HUES6 (cell line): ENCODE measurements around the gene ZBTB47.
A peak's percentile ranks its signal among the peaks of the same experiment; 100 is the strongest.

Experiments
- H3K27ac ChIP-seq: 2 replicates; pipeline ENCODE4 v1.7.0; 2013; ENCODE audit warnings: low read depth, mild to moderate bottlenecking, low read length, inconsistent platforms
- H3K27me3 ChIP-seq: 2 replicates; pipeline ENCODE4 v1.6.1; 2013; ENCODE audit warnings: low read length; ENCODE audit not compliant: control insufficient read depth, insufficient read depth
- H3K36me3 ChIP-seq: 2 replicates; pipeline ENCODE4 v1.6.1; 2013; ENCODE audit warnings: low read length; ENCODE audit not compliant: control insufficient read depth, insufficient read depth
- H3K4me1 ChIP-seq: 2 replicates; pipeline ENCODE4 v1.6.1; 2013; ENCODE audit warnings: low read length; ENCODE audit not compliant: control insufficient read depth, insufficient read depth
- H3K4me3 ChIP-seq: 2 replicates; pipeline ENCODE4 v1.5.1; 2013; ENCODE audit warnings: low read depth, low read length
- H3K9ac ChIP-seq: one replicate; pipeline ENCODE4 v1.6.1; 2013; ENCODE audit warnings: mild to moderate bottlenecking, low read length
- H3K9me3 ChIP-seq: 2 replicates; pipeline ENCODE4 v1.6.1; 2013; ENCODE audit warnings: low read depth, low read length; ENCODE audit not compliant: control insufficient read depth, insufficient read depth

The ZBTB47 gene

DNA sequence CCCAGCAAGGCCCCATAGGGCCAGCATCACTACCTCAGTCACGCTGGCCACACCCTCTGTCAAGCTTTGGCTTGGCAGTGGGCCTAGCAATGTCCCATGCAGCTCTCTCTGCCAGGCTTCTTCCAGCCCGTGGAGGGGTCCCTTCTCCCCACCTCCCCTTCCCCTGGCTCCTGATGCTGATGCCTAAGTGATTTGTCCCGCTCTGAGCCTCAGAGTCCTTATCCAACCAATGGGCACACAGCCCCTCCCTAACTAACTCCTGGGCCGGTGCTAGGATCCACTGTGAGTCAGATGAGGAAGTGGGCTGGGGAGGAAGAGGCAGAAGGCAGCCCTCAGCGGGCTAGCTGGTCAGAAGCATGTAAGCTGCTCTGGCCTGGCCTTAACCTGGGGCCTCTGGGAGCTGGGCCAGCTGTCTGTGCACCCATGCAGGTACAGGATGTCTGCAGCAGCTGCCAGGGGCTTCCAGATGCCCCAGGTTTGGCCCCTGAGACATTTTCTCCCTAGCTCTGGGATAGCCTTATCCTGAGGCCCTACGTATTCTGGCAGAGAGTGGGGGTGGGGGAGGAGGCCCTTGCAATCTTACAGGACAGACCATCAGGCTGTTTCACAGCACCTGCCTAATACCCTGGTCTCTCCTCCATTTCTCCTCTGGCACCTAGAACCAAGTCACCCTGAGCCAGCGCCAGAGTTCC is 740 bp upstream of the ZBTB47 start:
- H3K9ac ChIP-seq, result peak overlapping the region; percentile 39
- no peak overlapping the region for H3K27ac ChIP-seq
- no peaks in the 10 kb centered on the region for H3K9me3 ChIP-seq
- peaks cover 16% of the 10 kb centered on the region for H3K36me3 ChIP-seq
- no peaks in the 10 kb centered on the region for H3K27me3 ChIP-seq
- H3K4me3 ChIP-seq, result peak overlapping the region; percentile 66; the same call in 1 of the 2 replicates
- peaks cover 51% of the 10 kb centered on the region for H3K4me1 ChIP-seq

DNA sequence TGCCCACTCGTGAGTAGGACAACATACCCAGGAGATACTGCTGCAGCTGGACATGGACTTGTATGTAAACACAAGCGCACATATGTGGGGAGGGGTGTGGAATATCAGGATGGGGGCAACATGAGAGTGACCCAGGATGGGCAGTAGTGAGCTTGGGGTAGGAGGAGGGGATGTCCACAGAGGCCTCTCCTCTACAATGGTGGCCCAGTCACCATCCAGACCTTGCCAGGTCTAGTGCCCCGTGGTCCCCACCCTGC is 266 bp upstream of the ZBTB47 start:
- Histone ChIP-seq H3K27me3 (no peaks in the 10 kb centered on the region), H3K27ac (no peak overlapping the region), H3K36me3 (peaks cover 12% of the 10 kb centered on the region), H3K4me1 (peaks cover 47% of the 10 kb centered on the region), H3K4me3 (peak overlapping the region; percentile 66), H3K9me3 (no peaks in the 10 kb centered on the region), H3K9ac (peak overlapping the region; percentile 39)

DNA sequence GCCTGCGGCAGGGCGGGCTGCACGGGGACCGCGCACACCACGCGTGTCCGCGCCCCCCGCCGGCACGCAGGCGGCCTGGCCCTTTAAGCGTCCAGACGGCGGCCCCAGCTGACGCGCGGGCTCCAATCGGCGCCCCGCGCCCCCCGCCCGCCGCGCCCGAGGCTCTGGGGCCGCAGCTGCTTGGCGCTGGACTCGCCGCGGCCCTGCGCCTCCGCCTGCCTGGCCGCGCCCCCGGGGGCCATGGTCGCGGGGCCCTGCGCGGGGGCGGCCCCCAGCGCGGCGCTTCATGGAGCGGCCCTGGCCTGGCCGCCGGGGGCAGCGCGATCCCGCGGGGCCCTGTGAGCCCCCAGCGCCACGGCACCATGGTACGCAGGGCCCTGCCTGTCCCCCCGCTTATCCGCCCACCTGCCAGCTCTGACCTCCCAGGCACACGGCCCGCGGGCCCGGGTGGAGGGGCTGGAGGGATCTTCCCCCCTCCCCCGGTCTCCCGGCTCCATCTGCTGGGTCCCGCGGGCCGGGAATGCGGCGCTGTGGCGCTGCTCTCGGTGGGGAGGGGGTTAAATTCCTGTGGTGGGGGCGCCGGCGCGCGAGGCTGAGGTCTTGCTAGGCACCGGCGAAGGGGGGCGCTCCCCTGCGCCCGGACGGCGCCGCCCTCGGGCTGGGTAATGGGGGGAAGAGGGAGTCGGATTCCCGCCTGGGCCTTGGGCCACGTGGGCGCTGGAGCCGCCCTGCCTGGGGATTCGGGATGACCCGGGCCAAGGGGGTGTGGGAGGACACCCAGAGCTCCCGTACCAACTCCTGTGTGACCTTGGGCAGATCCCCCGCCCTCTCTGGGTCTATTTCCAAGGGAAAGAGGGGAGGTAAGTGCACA is 1.1 kb downstream of the ZBTB47 start:
- no peaks in the 10 kb centered on the region for H3K9me3 ChIP-seq
- H3K27me3 ChIP-seq, result no peaks in the 10 kb centered on the region
- H3K36me3 ChIP-seq, result peaks cover 8% of the 10 kb centered on the region; the same call in 1 of the 2 replicates
- H3K9ac ChIP-seq, result peak overlapping the region; percentile 67
- peak overlapping the region; percentile 66 for H3K4me3 ChIP-seq
- H3K27ac ChIP-seq, result peak overlapping the region; percentile 50; the same call in 1 of the 2 replicates
- H3K4me1 ChIP-seq, result peaks cover 47% of the 10 kb centered on the region

DNA sequence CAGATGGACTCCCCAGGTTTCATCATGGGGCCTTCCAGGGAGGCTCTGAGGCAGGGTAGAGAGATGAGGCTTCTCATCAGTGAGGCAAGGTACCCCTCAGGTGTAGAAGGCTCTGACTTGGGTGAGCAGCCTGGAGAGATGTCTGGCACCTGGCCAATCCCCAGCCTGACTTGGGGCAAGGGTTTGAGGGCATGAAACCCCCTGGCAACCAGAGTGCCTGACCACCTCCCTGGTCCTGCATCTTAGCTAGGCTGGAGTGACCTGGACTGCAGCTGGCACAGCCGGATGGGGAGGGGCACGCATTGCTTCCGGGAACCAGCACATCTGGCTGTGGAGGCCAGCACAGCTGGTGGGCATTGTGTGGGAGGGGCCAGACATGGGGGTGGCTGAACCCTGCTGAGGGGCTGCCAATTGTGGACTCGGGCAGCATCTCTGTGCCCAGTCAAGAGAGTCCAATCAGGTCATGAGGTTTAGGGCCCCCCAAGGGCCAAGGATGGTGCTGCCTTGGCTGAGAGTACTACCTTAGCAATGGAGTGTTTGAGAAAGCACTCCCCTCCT is 1.9 kb downstream of the ZBTB47 start:
- peak overlapping the region; percentile 67 for H3K9ac ChIP-seq
- H3K27ac ChIP-seq, result no peak overlapping the region
- peak overlapping the region; percentile 66 for H3K4me3 ChIP-seq
- H3K36me3 ChIP-seq, result peaks cover 8% of the 10 kb centered on the region; the same call in 1 of the 2 replicates
- H3K27me3 ChIP-seq, result no peaks in the 10 kb centered on the region
- H3K9me3 ChIP-seq, result no peaks in the 10 kb centered on the region
- H3K4me1 ChIP-seq, result peaks cover 47% of the 10 kb centered on the region

DNA sequence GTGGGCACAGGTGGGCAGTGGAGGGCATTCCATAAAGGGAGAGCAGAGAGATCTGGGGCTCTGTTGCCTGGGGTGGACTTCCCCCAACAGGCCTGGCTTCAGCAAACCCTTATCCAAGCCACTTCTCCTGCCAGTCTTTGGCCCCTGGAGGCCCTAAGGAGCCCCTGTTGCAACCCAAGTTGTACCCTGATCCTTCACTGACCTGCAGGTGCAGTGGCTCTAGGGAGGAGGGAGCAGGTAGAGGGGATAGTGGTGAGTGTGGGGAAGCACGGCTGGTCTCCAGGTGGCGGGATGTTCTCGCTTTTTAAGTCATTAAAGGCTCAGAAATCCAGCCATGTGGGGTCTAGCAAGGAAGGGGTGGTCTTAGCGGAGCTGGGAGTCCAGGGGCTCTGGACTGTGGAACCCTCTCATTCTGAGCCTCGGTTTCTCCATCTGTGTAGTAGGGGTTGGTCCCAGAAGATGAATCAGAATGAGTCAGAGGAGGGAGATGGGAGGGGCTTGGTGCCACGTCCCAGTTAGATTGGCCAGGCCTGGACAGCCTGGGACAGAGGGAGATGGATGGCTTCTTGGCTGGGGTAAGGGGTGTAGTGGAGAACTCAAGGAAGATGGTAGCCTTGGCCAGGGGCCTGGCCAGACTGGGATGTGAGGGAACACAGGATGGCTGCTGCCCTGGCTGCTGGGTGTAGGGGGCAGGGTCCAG is 2.6 kb downstream of the ZBTB47 start:
- H3K27ac ChIP-seq, result no peak overlapping the region
- H3K4me1 ChIP-seq, result peaks cover 40% of the 10 kb centered on the region

DNA sequence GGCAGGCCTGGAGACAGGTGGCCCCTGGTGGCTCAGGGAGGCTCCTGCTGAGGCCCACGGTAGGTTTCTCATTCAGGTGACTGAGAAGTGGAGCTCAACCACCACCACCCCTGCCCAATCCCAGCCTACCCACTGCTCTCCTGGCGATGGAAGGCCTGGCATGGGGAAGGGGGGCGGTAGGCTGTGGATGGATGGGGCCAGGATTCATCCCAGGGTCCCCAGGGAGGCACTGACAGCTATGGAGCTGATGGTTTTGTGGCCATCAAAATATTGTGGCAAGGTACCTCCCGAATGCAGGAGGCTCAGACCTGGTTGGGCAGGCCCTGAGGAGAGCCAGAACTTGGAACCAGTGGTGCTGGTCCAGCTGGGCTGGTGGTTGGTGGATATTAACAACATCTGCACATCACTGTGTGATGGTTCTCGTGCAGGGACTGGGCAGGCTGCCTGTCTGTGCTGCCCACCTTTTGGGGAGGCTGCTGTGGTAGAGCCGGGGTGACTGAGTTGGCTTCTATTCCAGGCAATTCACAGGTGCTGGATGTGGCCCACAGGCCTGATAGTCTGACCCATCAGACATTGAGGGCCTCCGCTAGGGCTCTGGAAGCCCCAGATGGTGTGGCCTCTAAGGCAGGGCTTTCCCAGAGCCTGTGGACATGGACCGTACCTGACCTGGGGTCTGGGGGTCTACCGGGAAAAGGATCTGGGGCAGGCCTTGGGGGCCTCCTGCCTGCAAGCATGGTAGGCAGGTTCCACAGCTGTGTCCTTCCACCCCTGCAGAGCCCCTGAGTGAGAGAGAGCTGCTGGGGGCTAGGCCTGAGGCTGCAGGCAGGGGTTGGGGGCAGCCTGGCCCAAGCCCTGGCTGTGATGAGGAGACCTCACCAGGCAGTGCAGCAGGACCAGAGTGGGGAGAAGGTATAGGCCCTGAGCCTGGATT is 3.4 kb downstream of the ZBTB47 start:
- H3K36me3 ChIP-seq, result peaks cover 8% of the 10 kb centered on the region; the same call in 1 of the 2 replicates
- H3K9me3 ChIP-seq, result no peaks in the 10 kb centered on the region
- H3K4me3 ChIP-seq, result no peak overlapping the region
- peaks cover 32% of the 10 kb centered on the region for H3K4me1 ChIP-seq
- H3K9ac ChIP-seq, result no peak overlapping the region
- no peak overlapping the region for H3K27ac ChIP-seq
- no peaks in the 10 kb centered on the region for H3K27me3 ChIP-seq

More for the DNA sequence above, 2.6 kb downstream of the ZBTB47 start:
- peaks cover 8% of the 10 kb centered on the region; the same call in 1 of the 2 replicates for H3K36me3 ChIP-seq
- no peak overlapping the region for H3K4me3 ChIP-seq
- H3K9me3 ChIP-seq, result no peaks in the 10 kb centered on the region
- H3K27me3 ChIP-seq, result no peaks in the 10 kb centered on the region
- H3K9ac ChIP-seq, result no peak overlapping the region

DNA sequence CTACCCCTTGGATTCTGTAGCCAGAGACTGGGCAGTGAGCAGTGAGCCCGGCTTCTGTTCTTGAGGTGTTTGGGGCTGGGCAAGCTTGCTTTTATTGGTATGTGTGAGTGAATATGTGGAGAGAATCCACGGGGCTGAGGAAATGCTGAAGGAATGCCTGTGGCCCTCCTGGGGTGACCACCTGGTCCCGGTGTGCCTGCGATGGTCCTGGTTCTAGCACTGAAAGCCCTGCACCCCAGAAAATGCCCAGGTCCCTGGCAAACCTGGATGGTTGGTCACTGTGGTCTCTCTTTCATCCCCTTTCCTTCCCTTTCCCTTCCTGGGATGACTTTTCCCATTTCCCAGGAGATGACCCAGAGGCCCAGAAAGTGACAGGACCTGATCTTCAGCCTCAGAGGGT is 4.2 kb downstream of the ZBTB47 start:
- Histone ChIP-seq H3K27ac (no peak overlapping the region), H3K4me3 (no peak overlapping the region), H3K4me1 (peaks cover 24% of the 10 kb centered on the region), H3K36me3 (peaks cover 8% of the 10 kb centered on the region; the same call in 1 of the 2 replicates), H3K27me3 (no peaks in the 10 kb centered on the region), H3K9me3 (no peaks in the 10 kb centered on the region), H3K9ac (no peak overlapping the region)

DNA sequence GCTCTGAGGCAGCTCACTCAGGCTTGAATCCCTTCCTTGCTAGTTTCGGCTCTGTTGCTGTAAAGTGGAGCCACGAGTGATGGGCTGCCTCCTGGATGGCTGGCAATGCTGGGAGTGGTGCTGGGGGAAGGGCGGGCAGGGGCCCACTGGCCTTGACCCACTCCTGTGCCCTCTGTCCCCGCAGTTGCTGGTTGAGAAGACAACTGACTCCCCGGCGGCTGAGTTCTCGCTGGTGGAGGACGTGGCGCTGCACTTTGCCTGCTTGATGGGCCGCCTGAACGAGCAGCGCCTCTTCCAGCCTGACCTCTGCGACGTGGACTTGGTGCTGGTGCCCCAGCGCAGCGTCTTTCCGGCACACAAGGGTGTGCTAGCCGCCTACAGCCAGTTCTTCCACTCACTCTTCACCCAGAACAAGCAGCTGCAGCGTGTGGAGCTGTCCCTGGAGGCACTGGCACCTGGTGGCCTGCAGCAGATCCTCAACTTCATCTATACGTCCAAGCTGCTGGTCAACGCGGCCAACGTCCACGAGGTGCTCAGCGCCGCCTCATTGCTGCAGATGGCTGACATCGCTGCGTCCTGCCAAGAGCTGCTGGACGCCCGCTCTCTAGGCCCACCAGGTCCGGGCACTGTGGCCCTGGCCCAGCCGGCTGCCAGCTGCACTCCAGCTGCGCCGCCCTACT is 4.7 kb downstream of the ZBTB47 start:
- Histone ChIP-seq H3K4me1 (peaks cover 19% of the 10 kb centered on the region), H3K27me3 (no peaks in the 10 kb centered on the region), H3K36me3 (peaks cover 8% of the 10 kb centered on the region; the same call in 1 of the 2 replicates), H3K9me3 (no peaks in the 10 kb centered on the region), H3K9ac (no peak overlapping the region), H3K4me3 (no peak overlapping the region), H3K27ac (no peak overlapping the region)

DNA sequence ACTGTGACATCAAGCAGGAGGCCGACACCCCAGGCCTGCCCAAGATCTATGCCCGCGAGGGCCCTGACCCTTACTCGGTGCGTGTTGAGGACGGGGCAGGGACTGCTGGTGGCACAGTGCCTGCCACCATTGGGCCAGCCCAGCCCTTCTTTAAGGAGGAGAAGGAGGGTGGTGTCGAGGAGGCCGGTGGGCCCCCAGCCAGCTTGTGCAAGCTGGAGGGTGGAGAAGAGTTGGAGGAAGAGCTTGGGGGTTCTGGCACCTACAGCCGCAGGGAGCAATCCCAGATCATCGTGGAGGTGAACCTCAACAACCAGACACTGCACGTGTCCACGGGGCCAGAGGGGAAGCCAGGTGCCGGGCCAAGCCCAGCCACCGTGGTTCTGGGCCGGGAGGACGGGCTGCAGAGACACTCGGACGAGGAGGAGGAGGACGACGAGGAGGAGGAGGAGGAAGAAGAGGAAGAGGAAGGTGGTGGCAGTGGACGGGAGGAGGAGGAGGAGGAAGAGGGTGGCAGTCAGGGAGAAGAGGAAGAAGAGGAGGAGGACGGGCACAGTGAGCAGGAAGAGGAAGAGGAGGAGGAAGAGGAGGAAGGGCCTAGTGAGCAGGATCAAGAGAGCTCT is 5.4 kb downstream of the ZBTB47 start:
- H3K27me3 ChIP-seq, result no peaks in the 10 kb centered on the region
- no peak overlapping the region for H3K9ac ChIP-seq
- no peaks in the 10 kb centered on the region for H3K9me3 ChIP-seq
- peaks cover 13% of the 10 kb centered on the region for H3K4me1 ChIP-seq
- peaks cover 10% of the 10 kb centered on the region for H3K36me3 ChIP-seq
- H3K4me3 ChIP-seq, result no peak overlapping the region
- H3K27ac ChIP-seq, result no peak overlapping the region
